ENCODE measurements around the gene PLA2G1B. TPM values are rescaled to one million over a fixed set of nuclear protein-coding genes. Genes with fewer than 3 reads are reported as not detected.

The PLA2G1B gene
- total RNA-seq, 2 donors from 2014 or later = not detected

GRCh38 chr12:120376009-120376408 lies 48.4 kb upstream of the PLA2G1B start:
- no peak for TF ChIP-seq CTCF (conservative IDR thresholded peaks at IDR 0.05)
- peak overlapping the region; percentile 39 for H3K27ac Mint-ChIP-seq
- 86% methylated on average over 2 of the region's 2 CpGs; no CpG with 5 or more reads in 1 of the 2 experiments for WGBS, 2 experiments (ENCODE audit: insufficient coverage in 1 of 2, insufficient read length in 1 of 2)

GRCh38 chr12:120373683-120374082 lies 46.1 kb upstream of the PLA2G1B start:
- Mint-ChIP-seq H3K9me3 (no peaks in the 10 kb centered on the region), H3K36me3 (ENCODE audit: low read depth) (no peaks in the 10 kb centered on the region), H3K4me3 (no peak overlapping the region), H3K27ac (peak overlapping the region; percentile 23), H3K4me1 (peaks cover 46% of the 10 kb centered on the region), H3K27me3 (ENCODE audit: insufficient read depth) (no peaks in the 10 kb centered on the region)
- Histone ChIP-seq H3K4me3 (ENCODE audit: low read length) (no peak overlapping the region), H3K36me3 (ENCODE audit: control insufficient read depth, insufficient read depth, low read length) (no peaks in the 10 kb centered on the region), H3K27me3 (ENCODE audit: control insufficient read depth, insufficient read depth, low read length, poor library complexity, severe bottlenecking) (no peaks in the 10 kb centered on the region), H3K4me1 (ENCODE audit: control insufficient read depth, insufficient read depth, low read length) (peaks cover 3% of the 10 kb centered on the region), H3K9ac (ENCODE audit: extremely low read depth, low read length, poor library complexity, severe bottlenecking) (no peak overlapping the region), H3K27ac (ENCODE audit: low read depth, low read length) (no peak overlapping the region), H3K9me3 (ENCODE audit: control insufficient read depth, low read length) (no peaks in the 10 kb centered on the region)
- no peak for DNase-seq
- no peak for TF ChIP-seq CTCF (conservative IDR thresholded peaks at IDR 0.05)
- 93% methylated on average over 8 of the region's 8 CpGs for WGBS, 2 experiments (ENCODE audit: insufficient coverage in 1 of 2, insufficient read length in 1 of 2)

More at GRCh38 chr12:120376009-120376408, 48.4 kb upstream of the PLA2G1B start:
- Histone ChIP-seq H3K9me3 (ENCODE audit: control insufficient read depth, low read length) (no peaks in the 10 kb centered on the region), H3K27ac (ENCODE audit: low read depth, low read length) (no peak overlapping the region), H3K36me3 (ENCODE audit: control insufficient read depth, insufficient read depth, low read length) (no peaks in the 10 kb centered on the region), H3K9ac (ENCODE audit: extremely low read depth, low read length, poor library complexity, severe bottlenecking) (no peak overlapping the region), H3K4me1 (ENCODE audit: control insufficient read depth, insufficient read depth, low read length) (no peaks in the 10 kb centered on the region), H3K4me3 (ENCODE audit: low read length) (no peak overlapping the region), H3K27me3 (ENCODE audit: control insufficient read depth, insufficient read depth, low read length, poor library complexity, severe bottlenecking) (no peaks in the 10 kb centered on the region)
- Mint-ChIP-seq H3K27me3 (ENCODE audit: insufficient read depth) (no peaks in the 10 kb centered on the region), H3K4me1 (peaks cover 33% of the 10 kb centered on the region), H3K9me3 (no peaks in the 10 kb centered on the region), H3K36me3 (ENCODE audit: low read depth) (no peaks in the 10 kb centered on the region), H3K4me3 (no peak overlapping the region)
- no peak for DNase-seq

GRCh38 chr12:120370343-120371243 lies 43.0 kb upstream of the PLA2G1B start:
- no peak overlapping the region for H3K27ac ChIP-seq (ENCODE audit: low read depth, low read length)
- H3K4me3 ChIP-seq (ENCODE audit: low read length) = peak overlapping the region; percentile 86
- no peaks in the 10 kb centered on the region for H3K9me3 Mint-ChIP-seq
- H3K27ac Mint-ChIP-seq = peak overlapping the region; percentile 92
- DNase-seq = peak; percentile 93
- WGBS, 2 experiments (ENCODE audit: insufficient coverage in 1 of 2, insufficient read length in 1 of 2) = 33 to 57% methylated on average over 5 to 7 of the region's 7 CpGs
- no peaks in the 10 kb centered on the region for H3K9me3 ChIP-seq (ENCODE audit: control insufficient read depth, low read length)
- H3K36me3 ChIP-seq (ENCODE audit: control insufficient read depth, insufficient read depth, low read length) = peaks cover 14% of the 10 kb centered on the region
- H3K27me3 Mint-ChIP-seq (ENCODE audit: insufficient read depth) = no peaks in the 10 kb centered on the region
- H3K27me3 ChIP-seq (ENCODE audit: control insufficient read depth, insufficient read depth, low read length, poor library complexity, severe bottlenecking) = no peaks in the 10 kb centered on the region
- H3K4me1 Mint-ChIP-seq = peaks cover 54% of the 10 kb centered on the region
- peaks cover 13% of the 10 kb centered on the region for H3K36me3 Mint-ChIP-seq (ENCODE audit: low read depth)
- H3K4me3 Mint-ChIP-seq = peak overlapping the region; percentile 88
- no peak for TF ChIP-seq CTCF (conservative IDR thresholded peaks at IDR 0.05)
- H3K9ac ChIP-seq (ENCODE audit: extremely low read depth, low read length, poor library complexity, severe bottlenecking) = no peak overlapping the region
- peaks cover 7% of the 10 kb centered on the region for H3K4me1 ChIP-seq (ENCODE audit: control insufficient read depth, insufficient read depth, low read length)

Data from endodermal cell (in vitro differentiated cells).